Heart left ventricle (tissue), 16 donors: ENCODE measurements around the gene IHH. TPM values are rescaled to one million over a fixed set of nuclear protein-coding genes. Genes with fewer than 3 reads are reported as not detected.

Source experiments
- ATAC-seq, 4 donors: fragments of 200-7000 bp; cut with Tn5 transposase; one replicate each; pipeline ENCODE4 v1.9.1; 2020 to 2022; ENCODE audit warnings: moderate library complexity in 4 of 4, mild to moderate bottlenecking in 3 of 4, moderate number of reproducible peaks in 1 of 4
- DNase-seq, 5 donors: peaks; one replicate each; pipeline ENCODE4 v3.0.0-alpha.2; 2020
- H3K27ac ChIP-seq, 12 donors: fragments of 200-600 bp; sonication (generic) in 4 of 12; one replicate each; pipeline versions ENCODE4 v1.5.0 to v1.8.0; 2016 to 2022; ENCODE audit warnings: mild to moderate bottlenecking in 2 of 12
- H3K27me3 ChIP-seq, 9 donors: fragments of 200-600 bp; sonication (generic) in 2 of 9; one replicate each; pipeline versions ENCODE4 v1.5.1 to v1.8.0; 2016 to 2022; ENCODE audit warnings: mild to moderate bottlenecking in 3 of 9
- H3K36me3 ChIP-seq, 9 donors: fragments of 200-600 bp; sonication (generic) in 2 of 9; one replicate each; pipeline versions ENCODE4 v1.5.0 to v1.8.0; 2018 to 2022; ENCODE audit warnings: mild to moderate bottlenecking in 2 of 9
- H3K4me1 ChIP-seq, 12 donors: fragments of 200-600 bp; sonication (generic) in 4 of 12; one replicate each; pipeline versions ENCODE4 v1.5.0 to v1.8.0; 2016 to 2022; ENCODE audit warnings: mild to moderate bottlenecking in 3 of 12
- H3K4me3 ChIP-seq, 12 donors: fragments of 200-600 bp; sonication (generic) in 4 of 12; one replicate each; pipeline versions ENCODE4 v1.5.0 to v1.8.0; 2017 to 2022; ENCODE audit warnings: mild to moderate bottlenecking in 9 of 12, moderate library complexity in 4 of 12
- H3K9me3 ChIP-seq, 12 donors: fragments of 200-600 bp; sonication (generic) in 4 of 12; one replicate each; pipeline versions ENCODE4 v1.5.0 to v1.8.0; 2016 to 2022; ENCODE audit warnings: mild to moderate bottlenecking in 1 of 12
- CTCF ChIP-seq, 12 donors: fragments of 200-600 bp; sonication (generic) in 4 of 12; IDR thresholded peaks; one replicate each; pipeline versions ENCODE4 v1.5.0 to v1.8.0; 2018 to 2022; ENCODE audit warnings: antibody characterized with exemption in 12 of 12, mild to moderate bottlenecking in 5 of 12
- POLR2A ChIP-seq, 2 donors: fragments of 450-650 bp; IDR thresholded peaks; one replicate each; pipeline ENCODE4 v1.6.1; 2017; ENCODE audit warnings: antibody characterized with exemption in 2 of 2, mild to moderate bottlenecking in 2 of 2, moderate library complexity in 2 of 2
- WGBS, 4 donors: extraction: QIAGEN DNeasy Blood & Tissue Kit in 2 of 4; methylation state at CpG; one replicate each; pipeline versions ENCODE4 v1.1.5 to v1.1.7; 2013 to 2018; 5-methylcytosine and 5-hydroxymethylcytosine counted together
- intact Hi-C, 10 donors: fragments of 100-400 bp; cut with DNase I; formaldehyde crosslinking; loops; one replicate each; pipeline versions ENCODE4 v1.11.1 to v1.14.2; 2022
- polyA plus RNA-seq, 2 donors: library from polyadenylated mRNA; stranded (reverse); fragments of 200-250 nt; gene quantifications; one replicate each; pipeline ENCODE4 v1.2.3, GENCODE V29; 2013
- total RNA-seq, 9 donors: library from RNA; depleted of rRNA in 2 of 9; stranded (reverse); fragments of >200 nt in 2 of 9; fragmentation: NEBNext Ultra II Directional in 3 of 9; extraction: Animal tissue kit (Norgen Biotek cat#: 25700) in 3 of 9; gene quantifications; one replicate each; pipeline versions ENCODE4 v1.1.0 to v1.2.4, GENCODE V29; 2016 to 2023
- donor health status: ischemic (EF 13 %, LVEDD 7.1; RV severe dilation, severe dysfunction).
- donor health status: healthy with polysubstance abuse.
- donor health status: DM: no; HTN: yes; CAD: no.
- donor health status: DM: no; HTN: no; CAD: no.
- donor health status: ischemic (EF 25% LVEDD 6.9; RV normal size, moderate dysfunction).
- donor health status: ischemic (EF 25% LVEDD 5.7; RV mildly dilated, moderate dysfunction).
- donor health status: healthy.
- donor health status: DM: yes; HTN: yes; CAD: no.
- donor health status: ischemic (EF 35%, LVEDD 5.7; RV mildly dilated, moderate dysfunction).
- donor health status: nonischemic (EF 11% LVEDD 7.7; RV severe dilation, severe dysfunction).
- donor health status: DM: yes; HTN: yes; CAD: no.
- donor health status: PGD.
- donor health status: ischemic (EF 29% LVEDD 5.4; RV normal size, mild dysfunction).
- donor health status: nonischemic (EF 23%, LVEDD 6.1; RV moderate dilation, normal function).

IHH gene
- total and polyA plus RNA-seq, 11 donors = not detected

GRCh38 chr2:219076253-219076652 is 15.5 kb upstream of the IHH start:
- ATAC-seq (no peak), DNase-seq (no peak)
- Histone ChIP-seq H3K9me3 (no peaks in the 10 kb centered on the region), H3K36me3 (peaks cover 0 to 47% (median 39%) of the 10 kb centered on the region in 9 donors), H3K4me3 (no peak overlapping the region), H3K27ac (no peak overlapping the region), H3K4me1 (peaks cover 0 to 14% (median 0%) of the 10 kb centered on the region in 12 donors), H3K27me3 (no peaks in the 10 kb centered on the region)
- TF ChIP-seq POLR2A (IDR thresholded peaks at IDR 0.05) (no peak), CTCF (IDR thresholded peaks at IDR 0.05) (no peak)
- WGBS, 4 donors = 94 to 98% (median 95%) methylated on average over 3 of the region's 3 CpGs
- intact Hi-C loops = loop anchor here in 1 of 10 donors (5.0 kb wide), 1 partner anchor 41 kb away; no protein-coding TSS in a partner anchor

- 60 to 62% (median 61%) methylated on average over 14 of the region's 14 CpGs for WGBS, 4 donors
- intact Hi-C loops = loop anchor here in 8 of 10 donors (2.0 to 5.0 kb wide), 4 partner anchors 44 to 84 kb away; no protein-coding TSS in a partner anchor
- H3K27me3 ChIP-seq = no peaks in the 10 kb centered on the region
- peaks cover 0 to 47% (median 39%) of the 10 kb centered on the region in 9 donors for H3K36me3 ChIP-seq
- TF ChIP-seq POLR2A (IDR thresholded peaks at IDR 0.05) (no peak), CTCF (IDR thresholded peaks at IDR 0.05) (peak; percentile 38 to 62 (median 54))
- H3K27ac ChIP-seq = no peak overlapping the region
- ATAC-seq (no peak), DNase-seq (no peak)
- H3K4me1 ChIP-seq = peaks cover 0 to 12% (median 0%) of the 10 kb centered on the region in 12 donors
- no peak overlapping the region for H3K4me3 ChIP-seq
- no peaks in the 10 kb centered on the region for H3K9me3 ChIP-seq
These were observed 12.8 kb upstream of the IHH start for GRCh38 chr2:219073413-219074129.

GRCh38 chr2:219072741-219073250 is 12.1 kb upstream of the IHH start:
- H3K27me3 ChIP-seq = no peaks in the 10 kb centered on the region

More at GRCh38 chr2:219072741-219073250, 12.1 kb upstream of the IHH start:
- no peaks in the 10 kb centered on the region for H3K9me3 ChIP-seq
- 85 to 91% (median 89%) methylated on average over 9 of the region's 9 CpGs for WGBS, 4 donors
- TF ChIP-seq CTCF (IDR thresholded peaks at IDR 0.05) = no peak
- TF ChIP-seq POLR2A (IDR thresholded peaks at IDR 0.05) = no peak
- intact Hi-C loops = loop anchor here in 7 of 10 donors (2.0 to 5.0 kb wide), 4 partner anchors 45 to 85 kb away; no protein-coding TSS in a partner anchor
- H3K4me3 ChIP-seq = no peak overlapping the region
- peaks cover 0 to 12% (median 0%) of the 10 kb centered on the region in 12 donors for H3K4me1 ChIP-seq
- H3K36me3 ChIP-seq = peaks cover 0 to 41% (median 35%) of the 10 kb centered on the region in 9 donors
- H3K27ac ChIP-seq = no peak overlapping the region
- DNase-seq (no peak), ATAC-seq (no peak)
